K562 (cell line): ENCODE results near the gene ADAMTS1.

ENCODE experiments used
- CTCF ChIP-seq, 3 experiments: IDR thresholded peaks in 2 of 3; conservative IDR thresholded peaks in 1 of 3; 2 replicates each; pipeline ENCODE4 v1.5.1; 2011 to 2012; ENCODE audit warnings: low read length in 3 of 3, mild to moderate bottlenecking in 3 of 3, control low read depth in 2 of 3, improper control_type of control experiment in 1 of 3, inconsistent platforms in 1 of 3, low read depth in 1 of 3, mixed read lengths in 1 of 3, moderate library complexity in 1 of 3; ENCODE audit not compliant: insufficient read depth in 2 of 3
- EHMT2 ChIP-seq: fragments of 450-650 bp; IDR thresholded peaks from 2 replicates; pipeline ENCODE4 v1.6.1; 2018; ENCODE audit warnings: antibody characterized with exemption
- LEF1 ChIP-seq: fragments of 450-650 bp; IDR thresholded peaks from 2 replicates; pipeline ENCODE4 v1.6.1; 2016; ENCODE audit warnings: mild to moderate bottlenecking
- POLR2A ChIP-seq: fragments of 450-650 bp; conservative IDR thresholded peaks from 2 replicates; pipeline ENCODE4 v1.6.1; 2016
- REST ChIP-seq, 2 experiments: fragments of 450-650 bp; formaldehyde crosslinking in 1 of 2; IDR thresholded peaks; 2 replicates each; pipeline versions ENCODE4 v1.4.0 to v1.6.1; 2014 to 2020; ENCODE audit warnings: mild to moderate bottlenecking in 2 of 2, borderline replicate concordance in 1 of 2, low read depth in 1 of 2
- USF2 ChIP-seq: sonication (generic); formaldehyde crosslinking; IDR thresholded peaks from 2 replicates; pipeline ENCODE4 v1.5.0; 2020; ENCODE audit warnings: missing genetic modification reagents
- XRCC5 ChIP-seq: fragments of 200-400 bp; formaldehyde crosslinking; IDR thresholded peaks from 2 replicates; pipeline ENCODE4 v1.6.1; 2017; ENCODE audit warnings: low read depth, mild to moderate bottlenecking, low read length
- ZBTB1 ChIP-seq: sonication (generic); formaldehyde crosslinking; IDR thresholded peaks from 2 replicates; pipeline ENCODE4 v1.8.1; 2023; ENCODE audit warnings: missing genetic modification reagents, low read depth, mild to moderate bottlenecking, borderline replicate concordance
- ZNF695 ChIP-seq: fragments of 450-650 bp; formaldehyde crosslinking; IDR thresholded peaks from 2 replicates; pipeline ENCODE4 v1.4.0; 2020; ENCODE audit warnings: mild to moderate bottlenecking, moderate library complexity
- ZZZ3 ChIP-seq: fragments of 450-650 bp; IDR thresholded peaks from 2 replicates; pipeline ENCODE4 v1.6.1; 2016; ENCODE audit warnings: antibody characterized with exemption, mild to moderate bottlenecking, moderate library complexity

- TF ChIP-seq ZBTB1, result no peak
- no peak for TF ChIP-seq USF2
- TF ChIP-seq REST (IDR thresholded peaks at IDR 0.05; ENCODE audit: borderline replicate concordance), result no peak
- TF ChIP-seq REST (CRISPR knock-in tag; IDR thresholded peaks at IDR 0.05; ENCODE audit: low read depth), result no peak
- no peak for TF ChIP-seq LEF1
- TF ChIP-seq EHMT2, result no peak
- no peak for TF ChIP-seq XRCC5
- TF ChIP-seq ZZZ3, result no peak
- TF ChIP-seq ZNF695 (CRISPR knock-in tag), result no peak
- TF ChIP-seq CTCF (IDR thresholded peaks at IDR 0.05 in 2 of 3, conservative IDR thresholded peaks at IDR 0.05 in 1 of 3; ENCODE audit: insufficient read depth in 2 of 3, low read depth in 1 of 3, low read length in 3 of 3), result no peak
- no peak for TF ChIP-seq POLR2A
Observed at GRCh38 chr21:26794597-26795411, 50.4 kb downstream of the ADAMTS1 start.
